Motor neuron (in vitro differentiated cells): Measurements from ENCODE around the gene PARVA. TPM values are rescaled to one million over a fixed set of nuclear protein-coding genes. Genes with fewer than 3 reads are reported as not detected.
A peak's percentile ranks its signal among the peaks of the same experiment; 100 is the strongest.

Experiments
- ATAC-seq, 8 experiments: fragments of 200-7000 bp; cut with Tn5 transposase; replicated peaks in 6 of 8; 2 replicates each; pipeline ENCODE4 v1.8.0; 2021; ENCODE audit warnings: mild to moderate bottlenecking in 8 of 8, moderate library complexity in 8 of 8
- H3K27ac ChIP-seq, 2 donors: fragments of 250-450 bp; sonication (Bioruptor Pico); 2 replicates each; pipeline ENCODE4 v1.9.0; 2021; ENCODE audit warnings: antibody characterized with exemption in 2 of 2, mild to moderate bottlenecking in 2 of 2, moderate library complexity in 1 of 2
- H3K4me1 ChIP-seq, 2 donors: fragments of 250-450 bp; sonication (Bioruptor Pico); replicated peaks in 1 of 2; 2 replicates each; pipeline ENCODE4 v1.6.1; 2021; ENCODE audit warnings: antibody characterized with exemption in 2 of 2, mild to moderate bottlenecking in 2 of 2, moderate library complexity in 1 of 2
- H3K4me3 ChIP-seq, 5 donors: fragments of 250-450 bp; sonication (Bioruptor Pico); 2 replicates each; pipeline ENCODE4 v1.9.0; 2021; ENCODE audit warnings: antibody characterized with exemption in 5 of 5, mild to moderate bottlenecking in 5 of 5, moderate library complexity in 4 of 5
- WGBS, 10 experiments: fragments of 450-650 bp; shearing (Covaris generic); methylation state at CpG; one replicate each; pipeline ENCODE4 v1.0.0; 2022; 5-methylcytosine and 5-hydroxymethylcytosine counted together
- in situ Hi-C, 9 experiments: fragments of 400-800 bp; cut with MboI; loops; one replicate each; pipeline ENCODE4 v1.15.0; 2021; ENCODE audit warnings: low sequenced_read_pairs in 9 of 9, low pct_unique_long_range_greater_than_20kb in 2 of 9; ENCODE audit not compliant: unreplicated experiment in 9 of 9
- total RNA-seq, 8 experiments: library from RNA; unstranded; fragments of 300-600 nt; gene quantifications; 2 replicates each; pipeline versions ENCODE4 v1.2.3 to v1.2.4, GENCODE V29; 2022

PARVA gene
- total RNA-seq, 8 experiments from 2014 or later: 4.8 to 59.4 (median 10.8) TPM

DNA sequence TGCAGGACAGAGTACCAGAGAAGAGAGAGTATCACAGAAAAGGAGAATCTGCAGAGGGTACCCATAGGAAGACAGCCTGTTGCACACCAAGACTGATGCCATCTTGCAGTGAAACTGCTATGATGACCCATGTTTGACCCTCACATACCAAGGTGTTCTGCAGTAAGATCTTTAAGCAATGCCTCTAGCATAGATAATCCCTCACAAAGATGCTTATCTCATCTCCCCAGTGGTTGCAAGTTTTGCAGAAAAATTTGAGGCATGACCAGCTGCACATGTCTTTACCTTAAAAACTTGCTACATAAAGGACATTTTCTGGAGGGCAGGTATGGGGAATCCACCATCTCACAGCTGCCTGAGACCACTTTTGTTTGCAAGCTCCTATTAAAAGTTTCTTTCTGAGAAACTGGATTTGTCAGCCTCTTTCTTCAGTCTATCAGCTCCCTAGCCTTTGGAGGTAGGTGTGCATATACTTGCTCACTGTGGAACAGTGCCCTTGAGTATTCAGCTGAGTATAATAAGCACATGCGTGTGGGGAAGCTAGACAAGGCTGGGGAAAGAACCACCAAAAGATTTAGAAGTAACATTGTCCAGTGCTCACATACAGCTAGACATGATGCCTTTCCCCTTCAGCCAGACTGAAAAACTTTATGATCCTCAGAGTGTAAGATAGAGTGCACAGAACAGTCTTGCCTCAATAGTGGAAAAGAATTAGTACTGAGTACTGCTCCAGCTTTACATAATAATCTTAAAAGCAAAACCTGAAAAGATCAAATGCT is 196.5 kb downstream of the PARVA start:
- no peak for ATAC-seq
- in situ Hi-C loops: no loop called here
- H3K27ac ChIP-seq: no peak overlapping the region
- H3K4me3 ChIP-seq: no peak overlapping the region
- WGBS, 10 experiments: 89 to 100% (median 100%) methylated on average over 1 of the region's 1 CpG; no CpG with 5 or more reads in 6 of the 10 experiments
- no peaks in the 10 kb centered on the region for H3K4me1 ChIP-seq

DNA sequence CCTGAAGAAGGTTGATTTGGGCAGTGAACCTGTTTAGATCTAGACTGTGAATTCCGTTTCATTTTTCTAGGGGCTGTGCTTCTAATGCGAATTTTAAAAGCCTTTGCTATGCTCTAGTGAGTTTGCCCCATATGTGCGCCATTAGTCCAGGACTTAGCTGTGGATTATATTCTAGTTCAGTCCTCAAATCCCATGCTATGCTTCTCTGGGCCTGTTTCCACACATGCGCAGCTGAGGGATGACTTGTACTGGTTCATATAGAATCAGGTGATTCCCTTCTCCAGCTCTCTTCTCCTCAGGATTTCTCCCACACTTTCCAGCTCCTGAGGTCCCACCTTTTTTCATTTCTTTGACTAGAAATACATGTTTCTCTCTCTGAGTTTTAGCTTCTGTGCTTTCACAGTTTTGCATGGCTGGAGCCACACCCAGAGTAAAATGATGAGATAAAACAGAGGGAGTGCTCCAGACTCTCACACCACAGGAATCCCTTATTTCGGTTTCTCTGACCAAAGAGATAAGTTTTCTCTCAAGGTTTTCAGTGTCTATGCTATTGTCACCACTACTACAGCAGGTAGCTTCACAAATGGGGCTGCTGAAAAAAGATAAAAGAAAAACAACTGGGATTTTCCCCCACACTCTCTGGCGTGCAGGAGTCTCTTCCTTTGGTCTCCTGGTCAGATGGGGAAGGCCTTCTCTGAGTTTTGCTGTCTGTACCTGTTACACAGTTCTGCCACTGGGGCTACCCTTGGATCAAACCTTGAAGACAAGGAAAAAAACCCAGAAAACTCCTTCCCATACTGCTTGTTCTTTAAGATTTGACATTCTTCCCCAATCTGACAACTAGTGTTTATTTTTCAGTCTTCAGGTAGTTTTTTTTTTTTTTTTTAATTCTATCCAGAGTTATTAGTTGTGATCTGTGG is 200.6 kb downstream of the PARVA start:
- 50 to 100% (median 76%) methylated on average over 1 to 6 of the region's 6 CpGs for WGBS, 10 experiments
- Histone ChIP-seq H3K4me1 (no peaks in the 10 kb centered on the region), H3K4me3 (no peak overlapping the region), H3K27ac (no peak overlapping the region)
- peak in 3 of 8 experiments; percentile 82 to 85 (median 83) for ATAC-seq
- in situ Hi-C loops: no loop called here

GRCh38 chr11:12581416-12581815 is 204.0 kb downstream of the PARVA start:
- WGBS, 10 experiments: 23 to 100% (median 89%) methylated on average over 1 to 3 of the region's 3 CpGs
- Histone ChIP-seq H3K27ac (no peak overlapping the region), H3K4me1 (no peaks in the 10 kb centered on the region), H3K4me3 (no peak overlapping the region)
- in situ Hi-C loops: no loop called here
- ATAC-seq: no peak

GRCh38 chr11:12581923-12582322 is 204.6 kb downstream of the PARVA start:
- H3K4me1 ChIP-seq: no peaks in the 10 kb centered on the region
- peak; percentile 39 to 88 (median 74) for ATAC-seq
- 0 to 80% (median 17%) methylated on average over 1 of the region's 1 CpG; no CpG with 5 or more reads in 5 of the 10 experiments for WGBS, 10 experiments
- H3K4me3 ChIP-seq: no peak overlapping the region
- in situ Hi-C loops: no loop called here
- H3K27ac ChIP-seq: no peak overlapping the region
